AG09319 (cell line): ENCODE data around the gene LCNL1.

Source experiments
- DNase-seq: peaks from one replicate; pipeline ENCODE4 v3.0.0-alpha.2; 2010; ENCODE audit warnings: low read depth; ENCODE audit errors: extremely low read depth
- CTCF ChIP-seq: IDR thresholded peaks from 2 replicates; pipeline ENCODE4 v1.5.1; 2011; ENCODE audit warnings: low read depth, mild to moderate bottlenecking, inconsistent platforms, low read length, moderate library complexity

Gene LCNL1

GRCh38 chr9:137027369-137028262 lies 44.8 kb downstream of the LCNL1 start, which contains the start of gene ABCA2:
Gene ABCA2 (minus strand): TSS chr9:137028237. CDS start chr9:137028140, 97 bp downstream.
- DNase-seq: no peak
- TF ChIP-seq CTCF: no peak

GRCh38 chr9:137028263-137029057 lies 45.7 kb downstream of the LCNL1 start:
- no peak for DNase-seq
- peak; percentile 34 for TF ChIP-seq CTCF

- TF ChIP-seq CTCF: peak; percentile 93
- DNase-seq: no peak
These were observed 46.5 kb downstream of the LCNL1 start for GRCh38 chr9:137029058-137029936.

GRCh38 chr9:137030006-137030405 lies 47.2 kb downstream of the LCNL1 start:
- no peak for TF ChIP-seq CTCF
- no peak for DNase-seq

GRCh38 chr9:137030538-137031527 lies 48.0 kb downstream of the LCNL1 start:
- TF ChIP-seq CTCF: no peak
- no peak for DNase-seq
